MCF 10A (cell line): ENCODE results near the gene ZNF160. TPM values are rescaled to one million over a fixed set of nuclear protein-coding genes. Genes with fewer than 3 reads are reported as not detected.
"Not testable (repeated sequence)": the region's sequence is repeated elsewhere in the genome, so short reads cannot be mapped to it uniquely, and the experiment has no call there.

ENCODE experiments used
- BruUV-seq: library from RNA; stranded (reverse); fragments of 400-500 nt; replicated peaks from 2 replicates; lab custom pipeline; 2021; lab: Mats Ljungman, UMichigan
- CTCF ChIA-PET: fragments of 300-600 bp; sonication (Branson Sonifier 250); formaldehyde crosslinking; extraction: SDS; loops from one replicate; lab custom pipeline; 2021; ENCODE audit warnings: antibody characterized with exemption, inconsistent platforms; lab: Yijun Ruan, JAX
- POLR2A ChIA-PET: fragments of 300-600, 350-650 bp; sonication (Branson Sonifier 250); formaldehyde crosslinking; extraction: SDS; loops from one replicate; lab custom pipeline; 2020; ENCODE audit warnings: antibody characterized with exemption, inconsistent platforms; lab: Yijun Ruan, JAX
- DNase-seq: peaks from one replicate; pipeline ENCODE4 v3.0.0-alpha.2; 2018; ENCODE audit not compliant: unreplicated experiment
- H3K27ac Mint-ChIP-seq: one replicate; pipeline ENCODE4 v1.8.0; 2022; ENCODE audit warnings: mild to moderate bottlenecking, low read depth, mixed read lengths; ENCODE audit not compliant: unreplicated experiment
- H3K27me3 Mint-ChIP-seq: one replicate; pipeline ENCODE4 v1.8.0; 2022; ENCODE audit warnings: mixed read lengths; ENCODE audit not compliant: insufficient read depth, unreplicated experiment
- H3K36me3 Mint-ChIP-seq: one replicate; pipeline ENCODE4 v1.8.0; 2022; ENCODE audit warnings: mild to moderate bottlenecking, moderate library complexity, mixed read lengths; ENCODE audit not compliant: insufficient read depth, unreplicated experiment
- H3K4me1 Mint-ChIP-seq: one replicate; pipeline ENCODE4 v1.8.0; 2022; ENCODE audit warnings: mixed read lengths; ENCODE audit not compliant: insufficient read depth, unreplicated experiment
- H3K4me3 Mint-ChIP-seq: one replicate; pipeline ENCODE4 v1.8.0; 2022; ENCODE audit warnings: mild to moderate bottlenecking, moderate library complexity, mixed read lengths; ENCODE audit not compliant: unreplicated experiment
- H3K9me3 Mint-ChIP-seq: one replicate; pipeline ENCODE4 v1.8.0; 2022; ENCODE audit warnings: mixed read lengths; ENCODE audit not compliant: unreplicated experiment
- CTCF ChIP-seq: fragments of 200-600 bp; IDR thresholded peaks from one replicate; pipeline ENCODE4 v1.8.0; 2022; ENCODE audit warnings: antibody characterized with exemption, mild to moderate bottlenecking; ENCODE audit not compliant: unreplicated experiment
- intact Hi-C: fragments of 100-400 bp; cut with micrococcal nuclease; formaldehyde crosslinking; loops from 2 replicates; pipeline ENCODE4 v1.14.1; 2022
- total RNA-seq: library from RNA; stranded (reverse); gene quantifications from 2 replicates; pipeline ENCODE4 v1.2.3, GENCODE V29; 2022

Gene ZNF160
- total RNA-seq, 1 experiment from 2014 or later: 16.5 TPM

- H3K27ac Mint-ChIP-seq: peak overlapping the region; percentile 84
- no peak for TF ChIP-seq CTCF
- intact Hi-C loops: loop anchor here (5.0 to 10.0 kb wide), 2 partner anchors 140 to 177 kb away; partner anchors contain the start of genes ZNF816 and ZNF888
- H3K36me3 Mint-ChIP-seq: peaks cover 15% of the 10 kb centered on the region
- CTCF ChIA-PET: interaction anchor here (0.7 kb wide), 1 partner anchor 47 kb away, joined by 3 read pairs; no protein-coding TSS in a partner anchor
- H3K9me3 Mint-ChIP-seq: peaks cover 7% of the 10 kb centered on the region
- DNase-seq: no peak
- POLR2A ChIA-PET: interaction anchor here (0.6 to 1.9 kb wide), 19 partner anchors 16 to 367 kb away, joined by 3 to 10 read pairs (median 4); partner anchors contain the start of genes ZNF761, ZNF765 and ZNF816
- H3K4me1 Mint-ChIP-seq: peaks cover 13% of the 10 kb centered on the region
- no TSS peak for BruUV-seq
- H3K4me3 Mint-ChIP-seq: peak overlapping the region; percentile 81
- no peaks in the 10 kb centered on the region for H3K27me3 Mint-ChIP-seq
Measured at GRCh38 chr19:53102206-53102755, 941 bp downstream of the ZNF160 start.

DNA sequence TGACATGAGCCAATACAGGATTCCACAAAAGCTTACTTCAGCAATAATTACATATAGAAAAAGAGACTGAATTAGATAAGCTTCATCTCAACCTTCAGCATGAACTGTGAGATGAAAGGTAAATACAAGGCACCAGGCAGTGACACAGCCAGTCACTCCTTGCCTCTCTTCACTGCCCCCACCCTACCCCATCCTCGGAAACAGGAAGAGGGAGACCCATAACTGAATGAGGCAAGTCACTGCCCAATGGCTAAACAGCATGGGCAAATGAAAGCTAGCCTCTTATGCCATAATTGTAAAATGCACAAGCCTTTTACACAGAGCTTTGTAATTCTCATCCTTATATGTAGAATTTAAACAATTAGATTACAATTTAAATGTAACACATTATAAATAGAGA lies 1.7 kb downstream of the ZNF160 start:
- peak overlapping the region; percentile 81 for H3K4me3 Mint-ChIP-seq
- peaks cover 9% of the 10 kb centered on the region for H3K9me3 Mint-ChIP-seq
- BruUV-seq: no TSS peak
- H3K27ac Mint-ChIP-seq: peak overlapping the region; percentile 84
- H3K36me3 Mint-ChIP-seq: peaks cover 18% of the 10 kb centered on the region
- no peaks in the 10 kb centered on the region for H3K27me3 Mint-ChIP-seq
- peaks cover 13% of the 10 kb centered on the region for H3K4me1 Mint-ChIP-seq
- ChIA-PET CTCF (interaction anchor here (0.7 kb wide), 1 partner anchor 46 kb away, joined by 3 read pairs; no protein-coding TSS in a partner anchor), POLR2A (interaction anchor here (0.6 to 1.9 kb wide), 10 partner anchors 19 to 366 kb away, joined by 3 to 10 read pairs (median 4); partner anchors contain the start of genes ZNF765 and ZNF816)
- no peak for TF ChIP-seq CTCF
- no peak for DNase-seq
- intact Hi-C loops: loop anchor here (5.0 to 10.0 kb wide), 2 partner anchors 139 to 177 kb away; partner anchors contain the start of genes ZNF816 and ZNF888

GRCh38 chr19:53098570-53098969 lies 4.7 kb downstream of the ZNF160 start:
- BruUV-seq, CTCF ChIA-PET, intact Hi-C loops: not testable (repeated sequence)

GRCh38 chr19:53096982-53097690 lies 6.1 kb downstream of the ZNF160 start:
- DNase-seq, H3K9me3 Mint-ChIP-seq, H3K27ac Mint-ChIP-seq, H3K4me3 Mint-ChIP-seq, CTCF ChIA-PET, H3K27me3 Mint-ChIP-seq, POLR2A ChIA-PET, H3K4me1 Mint-ChIP-seq, BruUV-seq, intact Hi-C loops: not testable (repeated sequence)
- H3K36me3 Mint-ChIP-seq: peaks cover 47% of the 10 kb centered on the region

More at GRCh38 chr19:53098570-53098969, 4.7 kb downstream of the ZNF160 start:
- H3K27ac Mint-ChIP-seq, DNase-seq, H3K4me3 Mint-ChIP-seq, H3K27me3 Mint-ChIP-seq, POLR2A ChIA-PET, H3K9me3 Mint-ChIP-seq: not testable (repeated sequence)
- Mint-ChIP-seq H3K36me3 (peaks cover 37% of the 10 kb centered on the region), H3K4me1 (peaks cover 13% of the 10 kb centered on the region)

DNA sequence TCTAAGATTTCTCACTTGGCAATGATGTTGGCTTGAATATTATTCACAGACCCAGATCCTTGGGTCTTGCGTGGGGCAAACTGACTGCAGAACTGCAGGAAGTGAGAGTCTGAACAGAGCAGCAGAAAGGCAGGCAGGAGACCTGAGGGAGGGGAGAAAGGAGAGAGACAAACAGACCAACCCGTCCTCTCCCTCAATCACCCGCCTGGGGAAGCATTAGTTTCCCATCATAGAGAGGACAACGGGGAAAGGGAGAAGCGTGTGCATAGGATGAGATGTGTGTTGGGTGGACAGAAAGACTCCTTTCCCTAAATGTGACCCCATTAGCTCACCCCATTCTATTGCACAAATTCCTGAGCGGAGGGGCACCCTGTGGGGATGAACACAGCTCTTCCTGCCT lies 6.6 kb downstream of the ZNF160 start:
- H3K4me3 Mint-ChIP-seq, H3K27ac Mint-ChIP-seq, BruUV-seq, H3K27me3 Mint-ChIP-seq, POLR2A ChIA-PET, H3K9me3 Mint-ChIP-seq, CTCF ChIA-PET, H3K4me1 Mint-ChIP-seq, DNase-seq, intact Hi-C loops: not testable (repeated sequence)
- H3K36me3 Mint-ChIP-seq: peaks cover 53% of the 10 kb centered on the region
